ENCODE results near the gene RAB4A.

Gene RAB4A

GRCh38 chr1:229224308-229224707 is 46.6 kb upstream of the RAB4A start:
- H3K9ac ChIP-seq (ENCODE audit: low read length), result no peak overlapping the region
- TF ChIP-seq EZH2phosphoT487 (conservative IDR thresholded peaks at IDR 0.05; ENCODE audit: low read length) (no peak), CTCF (IDR thresholded peaks at IDR 0.05; ENCODE audit: insufficient read depth, low read length, poor library complexity, severe bottlenecking) (no peak)
- no peaks in the 10 kb centered on the region for H3K36me3 ChIP-seq (ENCODE audit: low read length)
- H3F3A ChIP-seq (ENCODE audit: insufficient read depth), result no peaks in the 10 kb centered on the region
- no peaks in the 10 kb centered on the region for H3K79me2 ChIP-seq (ENCODE audit: insufficient read depth, low read length)
- no peak overlapping the region for H3K4me3 ChIP-seq (ENCODE audit: insufficient read depth, low read length, poor library complexity, severe bottlenecking)
- H2AFZ ChIP-seq (ENCODE audit: low read depth, low read length, severe bottlenecking), result no peak overlapping the region
- H3K4me2 ChIP-seq (ENCODE audit: low read depth, low read length, poor library complexity, severe bottlenecking), result no peak overlapping the region
- H3K9me3 ChIP-seq (ENCODE audit: insufficient read depth, low read length), result no peaks in the 10 kb centered on the region
- no peaks in the 10 kb centered on the region for H3K27me3 ChIP-seq (ENCODE audit: low read length)
- H3K27ac ChIP-seq (ENCODE audit: low read depth, low read length), result no peak overlapping the region
- H3K9me2 ChIP-seq (replicated peaks; ENCODE audit: insufficient read depth, low read length), result no peaks in the 10 kb centered on the region
- no peaks in the 10 kb centered on the region for H4K20me1 ChIP-seq (ENCODE audit: low read depth, low read length)

GRCh38 chr1:229225331-229225782 is 45.6 kb upstream of the RAB4A start:
- Histone ChIP-seq H3K27ac (ENCODE audit: low read depth, low read length) (no peak overlapping the region), H3K9me3 (ENCODE audit: insufficient read depth, low read length) (no peaks in the 10 kb centered on the region), H4K20me1 (ENCODE audit: low read depth, low read length) (no peaks in the 10 kb centered on the region), H3K9me2 (replicated peaks; ENCODE audit: insufficient read depth, low read length) (no peaks in the 10 kb centered on the region), H2AFZ (ENCODE audit: low read depth, low read length, severe bottlenecking) (no peak overlapping the region), H3F3A (ENCODE audit: insufficient read depth) (no peaks in the 10 kb centered on the region), H3K36me3 (ENCODE audit: low read length) (no peaks in the 10 kb centered on the region), H3K4me2 (ENCODE audit: low read depth, low read length, poor library complexity, severe bottlenecking) (no peak overlapping the region), H3K9ac (ENCODE audit: low read length) (no peak overlapping the region), H3K4me3 (ENCODE audit: insufficient read depth, low read length, poor library complexity, severe bottlenecking) (no peak overlapping the region), H3K79me2 (ENCODE audit: insufficient read depth, low read length) (no peaks in the 10 kb centered on the region), H3K27me3 (ENCODE audit: low read length) (no peaks in the 10 kb centered on the region)
- TF ChIP-seq CTCF (IDR thresholded peaks at IDR 0.05; ENCODE audit: insufficient read depth, low read length, poor library complexity, severe bottlenecking) (no peak), EZH2phosphoT487 (conservative IDR thresholded peaks at IDR 0.05; ENCODE audit: low read length) (no peak)

GRCh38 chr1:229226796-229227195 is 44.1 kb upstream of the RAB4A start:
- no peak overlapping the region for H2AFZ ChIP-seq (ENCODE audit: low read depth, low read length, severe bottlenecking)
- H3K9me2 ChIP-seq (replicated peaks; ENCODE audit: insufficient read depth, low read length), result no peaks in the 10 kb centered on the region
- no peak overlapping the region for H3K27ac ChIP-seq (ENCODE audit: low read depth, low read length)
- no peaks in the 10 kb centered on the region for H3K36me3 ChIP-seq (ENCODE audit: low read length)
- no peaks in the 10 kb centered on the region for H3K27me3 ChIP-seq (ENCODE audit: low read length)
- H3F3A ChIP-seq (ENCODE audit: insufficient read depth), result no peaks in the 10 kb centered on the region
- no peaks in the 10 kb centered on the region for H3K9me3 ChIP-seq (ENCODE audit: insufficient read depth, low read length)
- no peak overlapping the region for H3K4me3 ChIP-seq (ENCODE audit: insufficient read depth, low read length, poor library complexity, severe bottlenecking)
- H3K79me2 ChIP-seq (ENCODE audit: insufficient read depth, low read length), result no peaks in the 10 kb centered on the region
- H3K4me2 ChIP-seq (ENCODE audit: low read depth, low read length, poor library complexity, severe bottlenecking), result no peak overlapping the region
- H4K20me1 ChIP-seq (ENCODE audit: low read depth, low read length), result no peaks in the 10 kb centered on the region
- no peak overlapping the region for H3K9ac ChIP-seq (ENCODE audit: low read length)
- TF ChIP-seq CTCF (IDR thresholded peaks at IDR 0.05; ENCODE audit: insufficient read depth, low read length, poor library complexity, severe bottlenecking), result no peak

Measured in SU-DHL-6 (cell line).